PFSK-1 (cell line): ENCODE data around the gene IDH3G.

Source experiments
- FOXP2 ChIP-seq: optimal IDR thresholded peaks from 2 replicates; pipeline ENCODE3; 2011; ENCODE audit warnings: borderline replicate concordance, control low read depth, inconsistent platforms; ENCODE audit not compliant: insufficient read depth; ENCODE audit errors: extremely low read length, extremely low read depth
- POLR2AphosphoS5 ChIP-seq: IDR thresholded peaks from 2 replicates; pipeline ENCODE4 v1.6.1; 2012; ENCODE audit warnings: low read depth, mild to moderate bottlenecking, control low read depth, low read length, moderate library complexity
- REST ChIP-seq, 2 experiments: IDR thresholded peaks; 2 replicates each; pipeline versions ENCODE4 v1.6.1 to v1.8.0; 2011 to 2012; ENCODE audit warnings: low read depth in 2 of 2, low read length in 2 of 2, control low read depth in 1 of 2, inconsistent platforms in 1 of 2, mild to moderate bottlenecking in 1 of 2, moderate library complexity in 1 of 2; ENCODE audit not compliant: insufficient read depth in 1 of 2
- SIN3A ChIP-seq: IDR thresholded peaks from 2 replicates; pipeline ENCODE4 v1.6.1; 2012; ENCODE audit warnings: mild to moderate bottlenecking, low read length, moderate library complexity, borderline replicate concordance; ENCODE audit not compliant: insufficient read depth
- TAF1 ChIP-seq: IDR thresholded peaks from 2 replicates; pipeline ENCODE4 v1.6.1; 2012; ENCODE audit warnings: low read length, control low read depth, borderline replicate concordance; ENCODE audit not compliant: insufficient read depth

The IDH3G gene

GRCh38 chrX:153793291-153793690 lies 884 bp downstream of the IDH3G start:
- no peak for TF ChIP-seq FOXP2
- TF ChIP-seq TAF1, result no peak
- no peak for TF ChIP-seq POLR2AphosphoS5
- no peak for TF ChIP-seq SIN3A
- TF ChIP-seq REST (IDR thresholded peaks at IDR 0.05; ENCODE audit: insufficient read depth in 1 of 2, low read depth in 2 of 2, low read length in 2 of 2), result no peak

- no peak for TF ChIP-seq REST (IDR thresholded peaks at IDR 0.05; ENCODE audit: insufficient read depth in 1 of 2, low read depth in 2 of 2, low read length in 2 of 2)
- TF ChIP-seq FOXP2, result no peak
- TF ChIP-seq SIN3A, result no peak
- no peak for TF ChIP-seq POLR2AphosphoS5
- no peak for TF ChIP-seq TAF1
These were observed 1.8 kb downstream of the IDH3G start for GRCh38 chrX:153792368-153792767.

- TF ChIP-seq SIN3A (no peak), POLR2AphosphoS5 (no peak), FOXP2 (no peak), REST (IDR thresholded peaks at IDR 0.05; ENCODE audit: insufficient read depth in 1 of 2, low read depth in 2 of 2, low read length in 2 of 2) (no peak), TAF1 (no peak)
These were observed 2.9 kb downstream of the IDH3G start for GRCh38 chrX:153791104-153791852.

- no peak for TF ChIP-seq REST (IDR thresholded peaks at IDR 0.05; ENCODE audit: insufficient read depth in 1 of 2, low read depth in 2 of 2, low read length in 2 of 2)
- no peak for TF ChIP-seq FOXP2
- no peak for TF ChIP-seq TAF1
- TF ChIP-seq SIN3A, result no peak
- TF ChIP-seq POLR2AphosphoS5, result no peak
These were observed 4.5 kb downstream of the IDH3G start for GRCh38 chrX:153789654-153790053.
